GM23338 (cell line): ENCODE results near the gene ZFHX3. TPM values are rescaled to one million over a fixed set of nuclear protein-coding genes. Genes with fewer than 3 reads are reported as not detected.

ENCODE experiments used
- ATAC-seq: fragments of 200-7000 bp; cut with Tn5 transposase; 3 replicates; pipeline ENCODE4 v1.9.1; 2020
- DNase-seq: peaks from one replicate; pipeline ENCODE4 v3.0.0-alpha.2; 2015; ENCODE audit warnings: low spot score
- H2AFZ ChIP-seq: fragments of 200-600 bp; sonication (generic); 2 replicates; pipeline ENCODE4 v1.8.0; 2016; ENCODE audit warnings: antibody characterized with exemption, mild to moderate bottlenecking, moderate library complexity
- H3F3A ChIP-seq: fragments of 200-600 bp; sonication (generic); replicated peaks from 2 replicates; pipeline ENCODE4 v1.8.0; 2017; ENCODE audit warnings: antibody characterized with exemption, mixed run types, low read depth
- H3K27ac ChIP-seq: fragments of 200-600 bp; sonication (generic); 2 replicates; pipeline ENCODE4 v1.6.1; 2016; ENCODE audit warnings: low read depth
- H3K27me3 ChIP-seq: fragments of 200-600 bp; sonication (generic); 2 replicates; pipeline ENCODE4 v1.8.0; 2016; ENCODE audit warnings: mild to moderate bottlenecking, mixed run types, moderate library complexity; ENCODE audit not compliant: insufficient read depth
- H3K36me3 ChIP-seq: fragments of 200-600 bp; sonication (generic); 2 replicates; pipeline ENCODE4 v1.8.0; 2016; ENCODE audit warnings: mild to moderate bottlenecking; ENCODE audit not compliant: insufficient read depth
- H3K4me1 ChIP-seq: fragments of 200-600 bp; sonication (generic); 2 replicates; pipeline ENCODE4 v1.8.0; 2016; ENCODE audit warnings: mild to moderate bottlenecking, moderate library complexity; ENCODE audit not compliant: insufficient read depth
- H3K4me2 ChIP-seq: fragments of 200-600 bp; sonication (generic); 2 replicates; pipeline ENCODE4 v1.7.1; 2017; ENCODE audit warnings: mixed run types
- H3K4me3 ChIP-seq: fragments of 200-600 bp; sonication (generic); 2 replicates; pipeline ENCODE4 v1.6.1; 2016; ENCODE audit warnings: mixed run types
- H3K79me2 ChIP-seq: fragments of 200-600 bp; sonication (generic); replicated peaks from 2 replicates; pipeline ENCODE4 v1.8.0; 2017; ENCODE audit warnings: mild to moderate bottlenecking; ENCODE audit not compliant: insufficient read depth
- H3K9me2 ChIP-seq: fragments of 200-600 bp; sonication (generic); 2 replicates; pipeline ENCODE4 v1.8.0; 2017; ENCODE audit not compliant: insufficient read depth
- H4K20me1 ChIP-seq: fragments of 200-600 bp; sonication (generic); replicated peaks from 2 replicates; pipeline ENCODE4 v1.8.0; 2017; ENCODE audit warnings: mild to moderate bottlenecking; ENCODE audit not compliant: insufficient read depth
- H3K27ac Mint-ChIP-seq: 2 replicates; pipeline ENCODE4 v1.8.0; 2020; ENCODE audit warnings: inconsistent platforms, mild to moderate bottlenecking, moderate library complexity, mixed read lengths
- H3K27me3 Mint-ChIP-seq: 3 replicates; pipeline ENCODE4 v1.8.0; 2022; ENCODE audit warnings: low read depth, mild to moderate bottlenecking, moderate library complexity, mixed read lengths, inconsistent platforms; ENCODE audit not compliant: insufficient read depth, poor library complexity
- H3K36me3 Mint-ChIP-seq: 3 replicates; pipeline ENCODE4 v1.8.0; 2021; ENCODE audit warnings: low read depth, mild to moderate bottlenecking, inconsistent platforms, moderate library complexity, mixed read lengths
- H3K4me1 Mint-ChIP-seq: 3 replicates; pipeline ENCODE4 v1.8.0; 2020; ENCODE audit warnings: mild to moderate bottlenecking, inconsistent platforms, mixed read lengths
- H3K4me3 Mint-ChIP-seq: 3 replicates; pipeline ENCODE4 v1.8.0; 2021; ENCODE audit warnings: moderate library complexity, mild to moderate bottlenecking, inconsistent platforms, mixed read lengths
- H3K9me3 Mint-ChIP-seq: 3 replicates; pipeline ENCODE4 v1.8.0; 2020; ENCODE audit warnings: moderate library complexity, mild to moderate bottlenecking, inconsistent platforms, mixed read lengths
- CREB1 ChIP-seq: fragments of 250-450 bp; sonication (Bioruptor Pico); IDR thresholded peaks from 2 replicates; pipeline ENCODE4 v1.5.0; 2020; ENCODE audit warnings: low read depth, mild to moderate bottlenecking, moderate library complexity
- EZH2 ChIP-seq: fragments of 200-600 bp; sonication (generic); IDR thresholded peaks from one replicate; pipeline ENCODE4 v1.8.0; 2017; ENCODE audit warnings: antibody characterized with exemption, mild to moderate bottlenecking, low read depth; ENCODE audit not compliant: unreplicated experiment
- EZH2phosphoT487 ChIP-seq: fragments of 200-600 bp; sonication (generic); IDR thresholded peaks from one replicate; pipeline ENCODE4 v1.8.1; 2018; ENCODE audit warnings: antibody characterized with exemption; ENCODE audit not compliant: unreplicated experiment
- JUNB ChIP-seq: IDR thresholded peaks from one replicate; pipeline ENCODE4 v1.6.1; 2016; ENCODE audit warnings: antibody characterized with exemption; ENCODE audit not compliant: unreplicated experiment
- NANOG ChIP-seq: IDR thresholded peaks from 2 replicates; pipeline ENCODE4 v1.6.1; 2016; ENCODE audit warnings: antibody characterized with exemption, borderline replicate concordance
- POLR2AphosphoS5 ChIP-seq: IDR thresholded peaks from 2 replicates; pipeline ENCODE4 v1.6.1; 2016; ENCODE audit warnings: antibody characterized with exemption, low read depth
- STAT1 ChIP-seq: IDR thresholded peaks from one replicate; pipeline ENCODE4 v1.6.1; 2016; ENCODE audit warnings: antibody characterized with exemption; ENCODE audit not compliant: unreplicated experiment
- ZNF114 ChIP-seq: fragments of 250-450 bp; sonication (Bioruptor Pico); IDR thresholded peaks from 2 replicates; pipeline ENCODE4 v1.5.0; 2020; ENCODE audit warnings: mild to moderate bottlenecking, moderate library complexity
- ZNF331 ChIP-seq: fragments of 250-450 bp; sonication (Bioruptor Pico); IDR thresholded peaks from 2 replicates; pipeline ENCODE4 v1.5.0; 2020; ENCODE audit warnings: low read depth, mild to moderate bottlenecking, moderate library complexity
- polyA plus RNA-seq: library from polyadenylated mRNA; unstranded; fragments of >200 nt; fragmentation: Nextera tagmentation; extraction: Ambion mirVana; gene quantifications from 2 replicates; pipeline ENCODE4 v1.2.1, GENCODE V29; 2016
- total RNA-seq: library from RNA; depleted of rRNA; stranded (reverse); fragments of >200 nt; shearing (Covaris generic); gene quantifications from 2 replicates; pipeline ENCODE4 v1.2.3, GENCODE V29; 2014
- TF ChIP-seq, protein P1 (sequence below): fragments of 250-450 bp; sonication (Bioruptor Pico); IDR thresholded peaks from 2 replicates; pipeline ENCODE4 v1.5.0; 2020; ENCODE audit warnings: mild to moderate bottlenecking, moderate library complexity
- TF ChIP-seq, protein P2 (sequence below), 2 experiments: fragments of 200-600 bp in 1 of 2; sonication (generic) in 1 of 2; conservative IDR thresholded peaks; 2 replicates each; pipeline versions ENCODE4 v1.5.1 to v1.6.1; 2016 to 2017; ENCODE audit warnings: antibody characterized with exemption in 2 of 2, low read depth in 2 of 2, mild to moderate bottlenecking in 2 of 2, moderate library complexity in 1 of 2
- TF ChIP-seq, protein P3 (sequence below): IDR thresholded peaks from 2 replicates; pipeline ENCODE4 v1.6.1; 2016; ENCODE audit warnings: antibody characterized with exemption
- TF ChIP-seq, protein P4 (sequence below): IDR thresholded peaks from one replicate; pipeline ENCODE4 v1.6.1; 2018; ENCODE audit warnings: antibody characterized with exemption; ENCODE audit not compliant: unreplicated experiment

The ZFHX3 gene
- total and polyA plus RNA-seq, 2 experiments from 2014 or later, result 1.0 to 1.5 TPM

DNA sequence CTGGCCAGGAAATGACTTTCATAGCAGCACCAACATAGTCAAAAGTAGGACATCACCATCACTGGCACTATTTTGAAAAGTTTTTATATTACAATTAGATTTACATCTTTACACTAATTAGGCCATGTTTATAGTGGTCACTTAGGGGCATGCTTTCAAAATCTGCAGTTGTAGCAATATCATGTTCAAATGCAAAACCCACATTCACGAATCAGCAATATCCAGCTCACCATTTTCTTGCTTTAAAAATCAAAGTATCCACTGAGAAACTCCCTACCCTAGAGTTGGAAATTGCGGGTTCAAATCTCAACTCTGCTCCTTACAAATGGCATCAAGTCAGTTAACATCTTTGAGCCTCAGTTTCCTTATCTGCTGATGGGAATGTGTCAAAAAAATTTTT lies 237.4 kb downstream of the ZFHX3 start:
- H3K36me3 Mint-ChIP-seq, result no peaks in the 10 kb centered on the region
- no peaks in the 10 kb centered on the region for H3K36me3 ChIP-seq
- no peak overlapping the region for H2AFZ ChIP-seq
- no peaks in the 10 kb centered on the region for H3K9me2 ChIP-seq
- ATAC-seq, result no peak
- H3K27me3 ChIP-seq, result no peaks in the 10 kb centered on the region
- H3K4me2 ChIP-seq, result no peak overlapping the region
- no peak for DNase-seq
- H3K79me2 ChIP-seq, result no peaks in the 10 kb centered on the region
- no peak overlapping the region for H3K27ac Mint-ChIP-seq
- no peak overlapping the region for H3K4me3 ChIP-seq
- H3K4me1 Mint-ChIP-seq, result peaks cover 11% of the 10 kb centered on the region
- peaks cover 11% of the 10 kb centered on the region for H3K4me1 ChIP-seq
- no peak overlapping the region for H3K4me3 Mint-ChIP-seq
- TF ChIP-seq, protein P1, sequence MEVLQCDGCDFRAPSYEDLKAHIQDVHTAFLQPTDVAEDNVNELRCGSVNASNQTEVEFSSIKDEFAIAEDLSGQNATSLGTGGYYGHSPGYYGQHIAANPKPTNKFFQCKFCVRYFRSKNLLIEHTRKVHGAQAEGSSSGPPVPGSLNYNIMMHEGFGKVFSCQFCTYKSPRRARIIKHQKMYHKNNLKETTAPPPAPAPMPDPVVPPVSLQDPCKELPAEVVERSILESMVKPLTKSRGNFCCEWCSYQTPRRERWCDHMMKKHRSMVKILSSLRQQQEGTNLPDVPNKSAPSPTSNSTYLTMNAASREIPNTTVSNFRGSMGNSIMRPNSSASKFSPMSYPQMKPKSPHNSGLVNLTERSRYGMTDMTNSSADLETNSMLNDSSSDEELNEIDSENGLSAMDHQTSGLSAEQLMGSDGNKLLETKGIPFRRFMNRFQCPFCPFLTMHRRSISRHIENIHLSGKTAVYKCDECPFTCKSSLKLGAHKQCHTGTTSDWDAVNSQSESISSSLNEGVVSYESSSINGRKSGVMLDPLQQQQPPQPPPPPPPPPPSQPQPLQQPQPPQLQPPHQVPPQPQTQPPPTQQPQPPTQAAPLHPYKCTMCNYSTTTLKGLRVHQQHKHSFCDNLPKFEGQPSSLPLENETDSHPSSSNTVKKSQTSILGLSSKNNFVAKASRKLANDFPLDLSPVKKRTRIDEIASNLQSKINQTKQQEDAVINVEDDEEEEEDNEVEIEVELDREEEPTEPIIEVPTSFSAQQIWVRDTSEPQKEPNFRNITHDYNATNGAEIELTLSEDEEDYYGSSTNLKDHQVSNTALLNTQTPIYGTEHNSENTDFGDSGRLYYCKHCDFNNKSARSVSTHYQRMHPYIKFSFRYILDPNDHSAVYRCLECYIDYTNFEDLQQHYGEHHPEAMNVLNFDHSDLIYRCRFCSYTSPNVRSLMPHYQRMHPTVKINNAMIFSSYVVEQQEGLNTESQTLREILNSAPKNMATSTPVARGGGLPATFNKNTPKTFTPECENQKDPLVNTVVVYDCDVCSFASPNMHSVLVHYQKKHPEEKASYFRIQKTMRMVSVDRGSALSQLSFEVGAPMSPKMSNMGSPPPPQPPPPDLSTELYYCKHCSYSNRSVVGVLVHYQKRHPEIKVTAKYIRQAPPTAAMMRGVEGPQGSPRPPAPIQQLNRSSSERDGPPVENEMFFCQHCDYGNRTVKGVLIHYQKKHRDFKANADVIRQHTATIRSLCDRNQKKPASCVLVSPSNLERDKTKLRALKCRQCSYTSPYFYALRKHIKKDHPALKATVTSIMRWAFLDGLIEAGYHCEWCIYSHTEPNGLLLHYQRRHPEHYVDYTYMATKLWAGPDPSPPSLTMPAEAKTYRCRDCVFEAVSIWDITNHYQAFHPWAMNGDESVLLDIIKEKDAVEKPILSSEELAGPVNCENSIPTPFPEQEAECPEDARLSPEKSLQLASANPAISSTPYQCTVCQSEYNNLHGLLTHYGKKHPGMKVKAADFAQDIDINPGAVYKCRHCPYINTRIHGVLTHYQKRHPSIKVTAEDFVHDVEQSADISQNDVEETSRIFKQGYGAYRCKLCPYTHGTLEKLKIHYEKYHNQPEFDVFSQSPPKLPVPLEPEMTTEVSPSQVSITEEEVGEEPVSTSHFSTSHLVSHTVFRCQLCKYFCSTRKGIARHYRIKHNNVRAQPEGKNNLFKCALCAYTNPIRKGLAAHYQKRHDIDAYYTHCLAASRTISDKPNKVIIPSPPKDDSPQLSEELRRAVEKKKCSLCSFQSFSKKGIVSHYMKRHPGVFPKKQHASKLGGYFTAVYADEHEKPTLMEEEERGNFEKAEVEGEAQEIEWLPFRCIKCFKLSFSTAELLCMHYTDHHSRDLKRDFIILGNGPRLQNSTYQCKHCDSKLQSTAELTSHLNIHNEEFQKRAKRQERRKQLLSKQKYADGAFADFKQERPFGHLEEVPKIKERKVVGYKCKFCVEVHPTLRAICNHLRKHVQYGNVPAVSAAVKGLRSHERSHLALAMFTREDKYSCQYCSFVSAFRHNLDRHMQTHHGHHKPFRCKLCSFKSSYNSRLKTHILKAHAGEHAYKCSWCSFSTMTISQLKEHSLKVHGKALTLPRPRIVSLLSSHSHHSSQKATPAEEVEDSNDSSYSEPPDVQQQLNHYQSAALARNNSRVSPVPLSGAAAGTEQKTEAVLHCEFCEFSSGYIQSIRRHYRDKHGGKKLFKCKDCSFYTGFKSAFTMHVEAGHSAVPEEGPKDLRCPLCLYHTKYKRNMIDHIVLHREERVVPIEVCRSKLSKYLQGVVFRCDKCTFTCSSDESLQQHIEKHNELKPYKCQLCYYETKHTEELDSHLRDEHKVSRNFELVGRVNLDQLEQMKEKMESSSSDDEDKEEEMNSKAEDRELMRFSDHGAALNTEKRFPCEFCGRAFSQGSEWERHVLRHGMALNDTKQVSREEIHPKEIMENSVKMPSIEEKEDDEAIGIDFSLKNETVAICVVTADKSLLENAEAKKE (CRISPR knock-in tag), result no peak
- TF ChIP-seq CREB1 (CRISPR knock-in tag), result no peak
- no peak for TF ChIP-seq POLR2AphosphoS5
- TF ChIP-seq, protein P2, sequence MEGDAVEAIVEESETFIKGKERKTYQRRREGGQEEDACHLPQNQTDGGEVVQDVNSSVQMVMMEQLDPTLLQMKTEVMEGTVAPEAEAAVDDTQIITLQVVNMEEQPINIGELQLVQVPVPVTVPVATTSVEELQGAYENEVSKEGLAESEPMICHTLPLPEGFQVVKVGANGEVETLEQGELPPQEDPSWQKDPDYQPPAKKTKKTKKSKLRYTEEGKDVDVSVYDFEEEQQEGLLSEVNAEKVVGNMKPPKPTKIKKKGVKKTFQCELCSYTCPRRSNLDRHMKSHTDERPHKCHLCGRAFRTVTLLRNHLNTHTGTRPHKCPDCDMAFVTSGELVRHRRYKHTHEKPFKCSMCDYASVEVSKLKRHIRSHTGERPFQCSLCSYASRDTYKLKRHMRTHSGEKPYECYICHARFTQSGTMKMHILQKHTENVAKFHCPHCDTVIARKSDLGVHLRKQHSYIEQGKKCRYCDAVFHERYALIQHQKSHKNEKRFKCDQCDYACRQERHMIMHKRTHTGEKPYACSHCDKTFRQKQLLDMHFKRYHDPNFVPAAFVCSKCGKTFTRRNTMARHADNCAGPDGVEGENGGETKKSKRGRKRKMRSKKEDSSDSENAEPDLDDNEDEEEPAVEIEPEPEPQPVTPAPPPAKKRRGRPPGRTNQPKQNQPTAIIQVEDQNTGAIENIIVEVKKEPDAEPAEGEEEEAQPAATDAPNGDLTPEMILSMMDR (conservative IDR thresholded peaks at IDR 0.05; ENCODE audit: low read depth in 2 of 2), result no peak
- no peak for TF ChIP-seq EZH2phosphoT487
- no peak for TF ChIP-seq EZH2
- TF ChIP-seq, protein P3, sequence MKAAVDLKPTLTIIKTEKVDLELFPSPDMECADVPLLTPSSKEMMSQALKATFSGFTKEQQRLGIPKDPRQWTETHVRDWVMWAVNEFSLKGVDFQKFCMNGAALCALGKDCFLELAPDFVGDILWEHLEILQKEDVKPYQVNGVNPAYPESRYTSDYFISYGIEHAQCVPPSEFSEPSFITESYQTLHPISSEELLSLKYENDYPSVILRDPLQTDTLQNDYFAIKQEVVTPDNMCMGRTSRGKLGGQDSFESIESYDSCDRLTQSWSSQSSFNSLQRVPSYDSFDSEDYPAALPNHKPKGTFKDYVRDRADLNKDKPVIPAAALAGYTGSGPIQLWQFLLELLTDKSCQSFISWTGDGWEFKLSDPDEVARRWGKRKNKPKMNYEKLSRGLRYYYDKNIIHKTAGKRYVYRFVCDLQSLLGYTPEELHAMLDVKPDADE, result no peak
- TF ChIP-seq ZNF331 (CRISPR knock-in tag), result no peak
- TF ChIP-seq ZNF114 (CRISPR knock-in tag), result no peak
- no peak for TF ChIP-seq STAT1
- TF ChIP-seq, protein P4, sequence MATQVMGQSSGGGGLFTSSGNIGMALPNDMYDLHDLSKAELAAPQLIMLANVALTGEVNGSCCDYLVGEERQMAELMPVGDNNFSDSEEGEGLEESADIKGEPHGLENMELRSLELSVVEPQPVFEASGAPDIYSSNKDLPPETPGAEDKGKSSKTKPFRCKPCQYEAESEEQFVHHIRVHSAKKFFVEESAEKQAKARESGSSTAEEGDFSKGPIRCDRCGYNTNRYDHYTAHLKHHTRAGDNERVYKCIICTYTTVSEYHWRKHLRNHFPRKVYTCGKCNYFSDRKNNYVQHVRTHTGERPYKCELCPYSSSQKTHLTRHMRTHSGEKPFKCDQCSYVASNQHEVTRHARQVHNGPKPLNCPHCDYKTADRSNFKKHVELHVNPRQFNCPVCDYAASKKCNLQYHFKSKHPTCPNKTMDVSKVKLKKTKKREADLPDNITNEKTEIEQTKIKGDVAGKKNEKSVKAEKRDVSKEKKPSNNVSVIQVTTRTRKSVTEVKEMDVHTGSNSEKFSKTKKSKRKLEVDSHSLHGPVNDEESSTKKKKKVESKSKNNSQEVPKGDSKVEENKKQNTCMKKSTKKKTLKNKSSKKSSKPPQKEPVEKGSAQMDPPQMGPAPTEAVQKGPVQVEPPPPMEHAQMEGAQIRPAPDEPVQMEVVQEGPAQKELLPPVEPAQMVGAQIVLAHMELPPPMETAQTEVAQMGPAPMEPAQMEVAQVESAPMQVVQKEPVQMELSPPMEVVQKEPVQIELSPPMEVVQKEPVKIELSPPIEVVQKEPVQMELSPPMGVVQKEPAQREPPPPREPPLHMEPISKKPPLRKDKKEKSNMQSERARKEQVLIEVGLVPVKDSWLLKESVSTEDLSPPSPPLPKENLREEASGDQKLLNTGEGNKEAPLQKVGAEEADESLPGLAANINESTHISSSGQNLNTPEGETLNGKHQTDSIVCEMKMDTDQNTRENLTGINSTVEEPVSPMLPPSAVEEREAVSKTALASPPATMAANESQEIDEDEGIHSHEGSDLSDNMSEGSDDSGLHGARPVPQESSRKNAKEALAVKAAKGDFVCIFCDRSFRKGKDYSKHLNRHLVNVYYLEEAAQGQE, result no peak
- no peak for TF ChIP-seq NANOG
- TF ChIP-seq JUNB, result no peak
- H3K27ac ChIP-seq, result no peak overlapping the region
- peaks cover 2% of the 10 kb centered on the region for H3K27me3 Mint-ChIP-seq
- no peaks in the 10 kb centered on the region for H3K9me3 Mint-ChIP-seq
- no peaks in the 10 kb centered on the region for H3F3A ChIP-seq
- no peaks in the 10 kb centered on the region for H4K20me1 ChIP-seq
